Heart left ventricle (tissue), 16 donors: ENCODE measurements around the gene B4GALNT2. TPM values are rescaled to one million over a fixed set of nuclear protein-coding genes. Genes with fewer than 3 reads are reported as not detected.

ENCODE experiments used
- ATAC-seq, 4 donors: fragments of 200-7000 bp; cut with Tn5 transposase; one replicate each; pipeline ENCODE4 v1.9.1; 2020 to 2022; ENCODE audit warnings: moderate library complexity in 4 of 4, mild to moderate bottlenecking in 3 of 4, moderate number of reproducible peaks in 1 of 4
- DNase-seq, 5 donors: peaks; one replicate each; pipeline ENCODE4 v3.0.0-alpha.2; 2020
- H3K27ac ChIP-seq, 12 donors: fragments of 200-600 bp; sonication (generic) in 4 of 12; one replicate each; pipeline versions ENCODE4 v1.5.0 to v1.8.0; 2016 to 2022; ENCODE audit warnings: mild to moderate bottlenecking in 2 of 12
- H3K27me3 ChIP-seq, 9 donors: fragments of 200-600 bp; sonication (generic) in 2 of 9; one replicate each; pipeline versions ENCODE4 v1.5.1 to v1.8.0; 2016 to 2022; ENCODE audit warnings: mild to moderate bottlenecking in 3 of 9
- H3K36me3 ChIP-seq, 9 donors: fragments of 200-600 bp; sonication (generic) in 2 of 9; one replicate each; pipeline versions ENCODE4 v1.5.0 to v1.8.0; 2018 to 2022; ENCODE audit warnings: mild to moderate bottlenecking in 2 of 9
- H3K4me1 ChIP-seq, 12 donors: fragments of 200-600 bp; sonication (generic) in 4 of 12; one replicate each; pipeline versions ENCODE4 v1.5.0 to v1.8.0; 2016 to 2022; ENCODE audit warnings: mild to moderate bottlenecking in 3 of 12
- H3K4me3 ChIP-seq, 12 donors: fragments of 200-600 bp; sonication (generic) in 4 of 12; one replicate each; pipeline versions ENCODE4 v1.5.0 to v1.8.0; 2017 to 2022; ENCODE audit warnings: mild to moderate bottlenecking in 9 of 12, moderate library complexity in 4 of 12
- H3K9me3 ChIP-seq, 12 donors: fragments of 200-600 bp; sonication (generic) in 4 of 12; one replicate each; pipeline versions ENCODE4 v1.5.0 to v1.8.0; 2016 to 2022; ENCODE audit warnings: mild to moderate bottlenecking in 1 of 12
- POLR2A ChIP-seq, 2 donors: fragments of 450-650 bp; IDR thresholded peaks; one replicate each; pipeline ENCODE4 v1.6.1; 2017; ENCODE audit warnings: antibody characterized with exemption in 2 of 2, mild to moderate bottlenecking in 2 of 2, moderate library complexity in 2 of 2
- WGBS, 4 donors: extraction: QIAGEN DNeasy Blood & Tissue Kit in 2 of 4; methylation state at CpG; one replicate each; pipeline versions ENCODE4 v1.1.5 to v1.1.7; 2013 to 2018; 5-methylcytosine and 5-hydroxymethylcytosine counted together
- intact Hi-C, 10 donors: fragments of 100-400 bp; cut with DNase I; formaldehyde crosslinking; loops; one replicate each; pipeline versions ENCODE4 v1.11.1 to v1.14.2; 2022
- polyA plus RNA-seq, 2 donors: library from polyadenylated mRNA; stranded (reverse); fragments of 200-250 nt; gene quantifications; one replicate each; pipeline ENCODE4 v1.2.3, GENCODE V29; 2013
- total RNA-seq, 9 donors: library from RNA; depleted of rRNA in 2 of 9; stranded (reverse); fragments of >200 nt in 2 of 9; fragmentation: NEBNext Ultra II Directional in 3 of 9; extraction: Animal tissue kit (Norgen Biotek cat#: 25700) in 3 of 9; gene quantifications; one replicate each; pipeline versions ENCODE4 v1.1.0 to v1.2.4, GENCODE V29; 2016 to 2023
- TF ChIP-seq, protein P1 (sequence below), 12 donors: fragments of 200-600 bp; sonication (generic) in 4 of 12; IDR thresholded peaks; one replicate each; pipeline versions ENCODE4 v1.5.0 to v1.8.0; 2018 to 2022; ENCODE audit warnings: antibody characterized with exemption in 12 of 12, mild to moderate bottlenecking in 5 of 12
- donor health status: ischemic (EF 13 %, LVEDD 7.1; RV severe dilation, severe dysfunction).
- donor health status: healthy with polysubstance abuse.
- donor health status: DM: no; HTN: yes; CAD: no.
- donor health status: DM: no; HTN: no; CAD: no.
- donor health status: ischemic (EF 25% LVEDD 6.9; RV normal size, moderate dysfunction).
- donor health status: ischemic (EF 25% LVEDD 5.7; RV mildly dilated, moderate dysfunction).
- donor health status: healthy.
- donor health status: DM: yes; HTN: yes; CAD: no.
- donor health status: ischemic (EF 35%, LVEDD 5.7; RV mildly dilated, moderate dysfunction).
- donor health status: nonischemic (EF 11% LVEDD 7.7; RV severe dilation, severe dysfunction).
- donor health status: DM: yes; HTN: yes; CAD: no.
- donor health status: PGD.
- donor health status: ischemic (EF 29% LVEDD 5.4; RV normal size, mild dysfunction).
- donor health status: nonischemic (EF 23%, LVEDD 6.1; RV moderate dilation, normal function).

The B4GALNT2 gene
- total and polyA plus RNA-seq, 11 donors, result 0.07 to 0.08 TPM; not detected in 9

DNA sequence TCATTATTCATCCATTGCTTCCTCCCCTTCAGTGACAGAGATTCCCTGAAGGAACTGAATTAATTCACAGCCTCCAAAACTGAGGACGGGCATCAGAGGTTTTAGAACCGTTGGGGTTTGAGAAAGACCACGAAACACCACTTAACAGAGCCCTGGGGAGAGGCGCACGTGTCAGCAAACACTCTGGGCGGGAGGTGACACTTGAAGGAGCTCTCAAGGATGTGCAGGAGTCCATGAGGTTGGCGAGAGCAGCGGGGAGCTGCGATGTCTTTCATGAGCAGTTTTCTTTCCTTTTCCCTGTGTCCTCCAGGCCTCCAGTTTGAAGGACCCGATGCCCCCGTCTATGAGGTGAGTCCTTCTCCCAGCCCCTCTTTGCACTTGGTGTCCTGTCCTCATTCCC is 23.7 kb downstream of the B4GALNT2 start:
- H3K27me3 ChIP-seq, result peaks cover 0 to 74% (median 15%) of the 10 kb centered on the region in 9 donors
- H3K4me1 ChIP-seq, result no peaks in the 10 kb centered on the region
- no peak for TF ChIP-seq POLR2A (IDR thresholded peaks at IDR 0.05)
- H3K36me3 ChIP-seq, result no peaks in the 10 kb centered on the region
- H3K9me3 ChIP-seq, result no peaks in the 10 kb centered on the region
- H3K4me3 ChIP-seq, result no peak overlapping the region
- H3K27ac ChIP-seq, result no peak overlapping the region
- whole genome bisulfite sequencing, 4 donors, result 75 to 78% (median 75%) methylated on average over 11 of the region's 11 CpGs
- intact Hi-C loops, result no loop called here
- DNase-seq (no peak), ATAC-seq (no peak)

DNA sequence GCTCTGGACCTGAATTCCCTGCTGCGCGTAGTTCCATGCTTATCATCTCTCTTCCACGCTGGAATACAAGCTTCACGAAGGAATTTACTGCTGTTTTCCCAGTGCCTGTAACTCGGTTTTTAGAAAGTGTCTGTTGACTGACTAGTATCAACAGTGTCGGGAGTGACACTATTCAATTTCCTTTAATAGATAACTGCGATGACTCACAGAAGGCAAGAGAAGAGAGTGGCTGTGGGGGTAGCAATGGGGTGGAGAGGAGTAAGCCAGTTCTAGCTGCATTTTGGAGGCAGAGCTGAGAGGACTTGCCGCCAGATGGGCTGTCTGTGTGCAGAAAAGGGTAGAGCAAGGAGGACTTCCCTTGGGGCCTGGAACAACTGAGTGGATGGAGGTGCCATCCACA is 25.2 kb downstream of the B4GALNT2 start:
- WGBS, 4 donors, result 38 to 45% (median 41%) methylated on average over 8 of the region's 8 CpGs
- H3K4me1 ChIP-seq, result no peaks in the 10 kb centered on the region
- DNase-seq, result no peak
- H3K9me3 ChIP-seq, result no peaks in the 10 kb centered on the region
- H3K27me3 ChIP-seq, result peaks cover 0 to 69% (median 15%) of the 10 kb centered on the region in 9 donors
- H3K4me3 ChIP-seq, result no peak overlapping the region
- ATAC-seq, result no peak
- no peak for TF ChIP-seq POLR2A (IDR thresholded peaks at IDR 0.05)
- TF ChIP-seq, protein P1, sequence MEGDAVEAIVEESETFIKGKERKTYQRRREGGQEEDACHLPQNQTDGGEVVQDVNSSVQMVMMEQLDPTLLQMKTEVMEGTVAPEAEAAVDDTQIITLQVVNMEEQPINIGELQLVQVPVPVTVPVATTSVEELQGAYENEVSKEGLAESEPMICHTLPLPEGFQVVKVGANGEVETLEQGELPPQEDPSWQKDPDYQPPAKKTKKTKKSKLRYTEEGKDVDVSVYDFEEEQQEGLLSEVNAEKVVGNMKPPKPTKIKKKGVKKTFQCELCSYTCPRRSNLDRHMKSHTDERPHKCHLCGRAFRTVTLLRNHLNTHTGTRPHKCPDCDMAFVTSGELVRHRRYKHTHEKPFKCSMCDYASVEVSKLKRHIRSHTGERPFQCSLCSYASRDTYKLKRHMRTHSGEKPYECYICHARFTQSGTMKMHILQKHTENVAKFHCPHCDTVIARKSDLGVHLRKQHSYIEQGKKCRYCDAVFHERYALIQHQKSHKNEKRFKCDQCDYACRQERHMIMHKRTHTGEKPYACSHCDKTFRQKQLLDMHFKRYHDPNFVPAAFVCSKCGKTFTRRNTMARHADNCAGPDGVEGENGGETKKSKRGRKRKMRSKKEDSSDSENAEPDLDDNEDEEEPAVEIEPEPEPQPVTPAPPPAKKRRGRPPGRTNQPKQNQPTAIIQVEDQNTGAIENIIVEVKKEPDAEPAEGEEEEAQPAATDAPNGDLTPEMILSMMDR (IDR thresholded peaks at IDR 0.05), result no peak
- no peak overlapping the region for H3K27ac ChIP-seq
- intact Hi-C loops, result no loop called here
- H3K36me3 ChIP-seq, result no peaks in the 10 kb centered on the region

DNA sequence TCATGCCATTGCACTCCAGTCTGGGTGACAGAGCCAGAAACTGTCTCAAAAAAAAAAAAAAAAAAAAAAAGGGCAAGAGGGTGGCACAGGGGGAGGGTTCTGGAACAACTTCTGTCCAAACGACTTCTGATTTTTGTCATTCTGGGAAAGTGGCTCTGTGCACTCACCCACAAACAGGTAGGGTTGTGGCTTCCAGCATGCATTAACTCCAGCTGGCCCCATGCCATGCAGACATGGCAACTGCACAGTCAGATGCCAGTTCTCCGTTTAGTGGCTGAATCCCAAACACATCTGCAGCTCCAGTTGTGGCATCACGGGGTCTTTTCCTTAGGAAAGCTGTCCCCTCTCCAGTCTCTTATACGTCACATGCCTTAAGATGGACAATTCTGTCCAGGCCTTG is 30.3 kb downstream of the B4GALNT2 start:
- Histone ChIP-seq H3K27me3 (peaks cover 0 to 56% (median 6%) of the 10 kb centered on the region in 9 donors), H3K4me3 (no peak overlapping the region), H3K9me3 (no peaks in the 10 kb centered on the region), H3K36me3 (no peaks in the 10 kb centered on the region), H3K4me1 (no peaks in the 10 kb centered on the region), H3K27ac (no peak overlapping the region)
- intact Hi-C loops, result no loop called here
- no peak for DNase-seq
- TF ChIP-seq, protein P1 (IDR thresholded peaks at IDR 0.05), result no peak
- TF ChIP-seq POLR2A (IDR thresholded peaks at IDR 0.05), result no peak
- no peak for ATAC-seq
- 65 to 76% (median 69%) methylated on average over 4 of the region's 4 CpGs for WGBS, 4 donors

DNA sequence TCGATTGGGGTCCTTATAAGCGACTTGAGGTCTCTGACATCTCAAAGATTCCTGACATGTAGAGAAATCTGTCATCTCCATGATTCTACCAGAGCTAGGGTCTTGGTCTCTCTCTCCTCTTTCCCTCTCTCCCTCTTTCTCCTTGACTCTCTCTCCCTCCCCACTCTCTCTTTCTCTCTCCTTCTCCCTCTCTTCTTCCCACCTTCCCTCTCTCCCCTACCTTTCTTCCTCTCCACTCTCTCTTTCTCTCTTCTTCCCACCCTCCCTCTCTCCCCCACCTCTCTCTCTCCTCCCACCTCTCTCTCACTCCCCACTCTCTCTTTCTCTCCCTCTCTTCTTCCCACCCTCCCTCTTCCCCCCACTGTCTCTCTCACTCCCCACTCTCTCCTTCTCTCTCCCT is 32.6 kb downstream of the B4GALNT2 start:
- Histone ChIP-seq H3K27ac (no peak overlapping the region), H3K36me3 (no peaks in the 10 kb centered on the region), H3K4me3 (no peak overlapping the region), H3K27me3 (peaks cover 3 to 59% (median 14%) of the 10 kb centered on the region in 9 donors), H3K4me1 (no peaks in the 10 kb centered on the region), H3K9me3 (no peaks in the 10 kb centered on the region)
- TF ChIP-seq, protein P1 (IDR thresholded peaks at IDR 0.05), result no peak
- no peak for TF ChIP-seq POLR2A (IDR thresholded peaks at IDR 0.05)
- intact Hi-C loops, result no loop called here
- no peak for ATAC-seq
- no peak for DNase-seq
- WGBS, 4 donors, result 83 to 90% (median 89%) methylated on average over 2 of the region's 2 CpGs

DNA sequence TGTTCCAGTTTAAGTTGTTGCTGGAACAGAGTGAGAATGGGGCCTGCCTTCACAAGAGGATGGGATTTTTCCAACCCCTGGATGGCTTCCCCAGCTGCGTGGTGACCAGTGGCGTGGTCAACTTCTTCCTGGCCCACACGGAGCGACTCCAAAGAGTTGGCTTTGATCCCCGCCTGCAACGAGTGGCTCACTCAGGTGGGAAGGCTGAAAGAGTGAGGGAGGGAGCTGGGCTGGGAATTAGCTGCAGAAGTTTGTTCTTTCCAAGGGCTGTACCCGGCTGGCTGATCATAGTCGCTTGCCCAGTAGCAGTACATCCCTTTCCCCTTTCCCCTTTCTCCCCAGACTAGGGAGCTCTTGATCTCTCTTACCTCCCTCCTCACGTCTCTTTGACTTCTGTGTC is 36.1 kb downstream of the B4GALNT2 start:
- Histone ChIP-seq H3K36me3 (no peaks in the 10 kb centered on the region), H3K4me3 (no peak overlapping the region), H3K27me3 (peaks cover 3 to 59% (median 14%) of the 10 kb centered on the region in 9 donors), H3K4me1 (no peaks in the 10 kb centered on the region), H3K9me3 (peaks cover 0 to 1% (median 0%) of the 10 kb centered on the region in 12 donors), H3K27ac (no peak overlapping the region)
- 55 to 70% (median 63%) methylated on average over 9 of the region's 9 CpGs for WGBS, 4 donors
- TF ChIP-seq, protein P1 (IDR thresholded peaks at IDR 0.05), result no peak
- TF ChIP-seq POLR2A (IDR thresholded peaks at IDR 0.05), result no peak
- ATAC-seq, result no peak
- no peak for DNase-seq
- intact Hi-C loops, result no loop called here
